HL-60 (cell line): Measurements from ENCODE around the gene PAPPA2.
"Not testable (repeated sequence)": the region's sequence is repeated elsewhere in the genome, so short reads cannot be mapped to it uniquely, and the experiment has no call there.

ENCODE experiments used
- DNase-seq, 2 experiments: peaks; one replicate each; pipeline ENCODE4 v3.0.0-alpha.2; 2010 to 2020; ENCODE audit warnings: low read depth in 1 of 2, low spot score in 1 of 2
- H3K27ac ChIP-seq: fragments of 250-450 bp; sonication (Bioruptor Pico); replicated peaks from 2 replicates; pipeline ENCODE4 v1.5.1; 2020; ENCODE audit warnings: mild to moderate bottlenecking, moderate library complexity
- H3K27me3 ChIP-seq: fragments of 250-450 bp; sonication (Bioruptor Pico); 2 replicates; pipeline ENCODE4 v1.5.1; 2021; ENCODE audit warnings: mild to moderate bottlenecking, moderate library complexity; ENCODE audit not compliant: insufficient read depth, poor library complexity, severe bottlenecking
- H3K4me3 ChIP-seq: replicated peaks from 2 replicates; pipeline ENCODE4 v1.5.1; 2011; ENCODE audit warnings: mild to moderate bottlenecking, control low read depth, low read length; ENCODE audit not compliant: insufficient read depth
- GABPA ChIP-seq: IDR thresholded peaks from 2 replicates; pipeline ENCODE4 v1.6.1; 2012; ENCODE audit warnings: low read depth
- POLR2AphosphoS5 ChIP-seq: IDR thresholded peaks from 2 replicates; pipeline ENCODE4 v1.6.1; 2012; ENCODE audit warnings: low read depth
- REST ChIP-seq: IDR thresholded peaks from 2 replicates; pipeline ENCODE4 v1.6.1; 2012; ENCODE audit warnings: low read depth; ENCODE audit not compliant: insufficient replicate concordance
- SPI1 ChIP-seq: IDR thresholded peaks from 2 replicates; pipeline ENCODE4 v1.6.1; 2012; ENCODE audit warnings: low read depth, mild to moderate bottlenecking, borderline replicate concordance
- TF ChIP-seq, protein P1 (sequence below): IDR thresholded peaks from one replicate; pipeline ENCODE4 v1.5.1; 2011; ENCODE audit warnings: low read length, control low read depth, inconsistent platforms; ENCODE audit not compliant: insufficient read depth

PAPPA2 gene

DNA sequence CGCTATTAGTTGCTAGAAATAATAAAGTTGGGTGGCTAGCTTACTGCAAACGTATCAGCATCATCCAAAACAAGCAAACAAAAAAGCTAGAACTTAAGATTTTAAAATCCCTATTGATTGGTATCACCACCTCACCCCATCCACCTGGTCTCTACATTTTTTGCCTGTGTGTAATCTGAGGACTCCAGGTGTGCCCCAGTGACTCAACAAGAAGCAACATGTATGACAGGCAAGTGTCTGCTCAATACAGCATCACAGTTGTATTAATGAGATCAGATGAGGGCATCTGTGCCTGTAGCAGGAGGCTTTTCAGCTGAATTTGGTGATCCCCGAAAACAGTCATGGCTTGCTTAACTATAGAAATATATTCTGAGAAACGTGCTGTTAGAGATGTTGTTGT, 14.6 kb upstream of the PAPPA2 start:
- no peak overlapping the region for H3K4me3 ChIP-seq
- TF ChIP-seq POLR2AphosphoS5 (no peak), GABPA (no peak), SPI1 (no peak)
- TF ChIP-seq, protein P1, sequence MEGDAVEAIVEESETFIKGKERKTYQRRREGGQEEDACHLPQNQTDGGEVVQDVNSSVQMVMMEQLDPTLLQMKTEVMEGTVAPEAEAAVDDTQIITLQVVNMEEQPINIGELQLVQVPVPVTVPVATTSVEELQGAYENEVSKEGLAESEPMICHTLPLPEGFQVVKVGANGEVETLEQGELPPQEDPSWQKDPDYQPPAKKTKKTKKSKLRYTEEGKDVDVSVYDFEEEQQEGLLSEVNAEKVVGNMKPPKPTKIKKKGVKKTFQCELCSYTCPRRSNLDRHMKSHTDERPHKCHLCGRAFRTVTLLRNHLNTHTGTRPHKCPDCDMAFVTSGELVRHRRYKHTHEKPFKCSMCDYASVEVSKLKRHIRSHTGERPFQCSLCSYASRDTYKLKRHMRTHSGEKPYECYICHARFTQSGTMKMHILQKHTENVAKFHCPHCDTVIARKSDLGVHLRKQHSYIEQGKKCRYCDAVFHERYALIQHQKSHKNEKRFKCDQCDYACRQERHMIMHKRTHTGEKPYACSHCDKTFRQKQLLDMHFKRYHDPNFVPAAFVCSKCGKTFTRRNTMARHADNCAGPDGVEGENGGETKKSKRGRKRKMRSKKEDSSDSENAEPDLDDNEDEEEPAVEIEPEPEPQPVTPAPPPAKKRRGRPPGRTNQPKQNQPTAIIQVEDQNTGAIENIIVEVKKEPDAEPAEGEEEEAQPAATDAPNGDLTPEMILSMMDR = no peak
- H3K27me3 ChIP-seq = peaks cover 5% of the 10 kb centered on the region
- H3K27ac ChIP-seq = no peak overlapping the region
- no peak for DNase-seq

GRCh38 chr1:176450526-176450925, 12.4 kb upstream of the PAPPA2 start:
- H3K27ac ChIP-seq = no peak overlapping the region
- DNase-seq = no peak
- H3K4me3 ChIP-seq = no peak overlapping the region
- no peak for TF ChIP-seq REST
- no peak for TF ChIP-seq SPI1
- no peak for TF ChIP-seq GABPA
- no peak for TF ChIP-seq POLR2AphosphoS5
- TF ChIP-seq, protein P1 = no peak
- H3K27me3 ChIP-seq = peaks cover 5% of the 10 kb centered on the region

DNA sequence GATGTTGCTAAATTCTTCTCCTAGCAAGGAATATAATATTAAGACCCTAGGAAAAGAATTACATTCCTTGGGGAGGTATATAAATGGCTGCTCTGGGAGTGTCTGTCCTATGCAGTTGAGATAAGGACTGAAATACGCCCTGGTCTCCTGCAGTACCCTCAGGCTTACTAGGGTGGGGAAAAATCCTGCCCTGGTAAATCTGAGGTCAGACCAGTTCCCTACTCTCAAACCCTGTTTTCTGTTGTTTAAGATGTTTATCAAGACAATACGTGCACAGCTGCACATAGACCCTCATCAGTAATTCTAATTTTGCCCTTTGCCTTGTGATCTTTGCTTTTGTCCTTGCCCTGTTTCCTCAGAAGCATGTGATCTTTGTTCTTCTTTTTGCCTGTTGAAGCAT, 11.2 kb upstream of the PAPPA2 start:
- H3K27ac ChIP-seq, H3K4me3 ChIP-seq, H3K27me3 ChIP-seq, DNase-seq: not testable (repeated sequence)

DNA sequence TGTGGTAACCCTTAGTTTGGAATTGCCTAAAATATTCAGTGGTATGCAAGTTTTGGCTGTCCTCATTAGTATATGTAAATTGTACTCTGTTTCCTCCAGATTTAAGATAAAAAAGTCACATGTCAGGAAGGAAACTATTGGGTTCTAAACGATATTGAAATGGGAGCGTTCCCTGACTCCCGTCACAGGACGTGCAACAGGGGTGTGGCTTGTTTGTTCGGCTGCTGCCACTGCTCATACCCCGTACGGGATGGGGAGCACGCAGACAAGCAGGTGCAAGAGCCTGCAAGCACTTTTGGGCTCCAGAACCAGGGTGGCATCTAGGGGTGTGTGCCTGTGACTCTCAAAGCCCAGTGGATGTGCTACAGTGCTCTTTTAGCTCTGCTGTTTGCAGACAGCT, 6.2 kb upstream of the PAPPA2 start:
- no peak for DNase-seq
- H3K4me3 ChIP-seq = no peak overlapping the region
- no peak overlapping the region for H3K27ac ChIP-seq
- TF ChIP-seq, protein P1 = no peak
- TF ChIP-seq GABPA (no peak), REST (no peak), SPI1 (no peak), POLR2AphosphoS5 (no peak)
- no peaks in the 10 kb centered on the region for H3K27me3 ChIP-seq
